ENCODE results near the gene RANBP17.

GRCh38 chr5:170849374-170849773, 12.4 kb upstream of the RANBP17 start:
- TF ChIP-seq CTCF (IDR thresholded peaks at IDR 0.05) (no peak), POLR2A (IDR thresholded peaks at IDR 0.05) (no peak)

Measured in lower leg skin (tissue), 3 donors.